ENCODE measurements around the gene RAB37. TPM values are rescaled to one million over a fixed set of nuclear protein-coding genes. Genes with fewer than 3 reads are reported as not detected.

The RAB37 gene
- total RNA-seq, 1 donor, result 0.36 TPM

- Histone ChIP-seq H3K4me1 (ENCODE audit: insufficient read depth, low read length) (peaks cover 5% of the 10 kb centered on the region), H2AFZ (ENCODE audit: low read length) (no peak overlapping the region), H3K27me3 (ENCODE audit: insufficient read depth, low read length) (peaks cover 9% of the 10 kb centered on the region), H3K9me3 (ENCODE audit: low read depth, low read length) (no peaks in the 10 kb centered on the region), H3K4me2 (ENCODE audit: insufficient read depth, low read length) (no peak overlapping the region), H4K20me1 (ENCODE audit: insufficient read depth, low read length) (no peaks in the 10 kb centered on the region), H3K27ac (ENCODE audit: low read depth, low read length) (no peak overlapping the region), H3K79me2 (ENCODE audit: insufficient read depth, low read length) (peaks cover 7% of the 10 kb centered on the region), H3K36me3 (ENCODE audit: insufficient read depth, low read length) (no peaks in the 10 kb centered on the region), H3K4me3 (ENCODE audit: insufficient read depth, low read length) (no peak overlapping the region)
- DNase-seq (ENCODE audit: insufficient read length, low spot score, missing footprints), result peak; percentile 73
- TF ChIP-seq, protein P1, sequence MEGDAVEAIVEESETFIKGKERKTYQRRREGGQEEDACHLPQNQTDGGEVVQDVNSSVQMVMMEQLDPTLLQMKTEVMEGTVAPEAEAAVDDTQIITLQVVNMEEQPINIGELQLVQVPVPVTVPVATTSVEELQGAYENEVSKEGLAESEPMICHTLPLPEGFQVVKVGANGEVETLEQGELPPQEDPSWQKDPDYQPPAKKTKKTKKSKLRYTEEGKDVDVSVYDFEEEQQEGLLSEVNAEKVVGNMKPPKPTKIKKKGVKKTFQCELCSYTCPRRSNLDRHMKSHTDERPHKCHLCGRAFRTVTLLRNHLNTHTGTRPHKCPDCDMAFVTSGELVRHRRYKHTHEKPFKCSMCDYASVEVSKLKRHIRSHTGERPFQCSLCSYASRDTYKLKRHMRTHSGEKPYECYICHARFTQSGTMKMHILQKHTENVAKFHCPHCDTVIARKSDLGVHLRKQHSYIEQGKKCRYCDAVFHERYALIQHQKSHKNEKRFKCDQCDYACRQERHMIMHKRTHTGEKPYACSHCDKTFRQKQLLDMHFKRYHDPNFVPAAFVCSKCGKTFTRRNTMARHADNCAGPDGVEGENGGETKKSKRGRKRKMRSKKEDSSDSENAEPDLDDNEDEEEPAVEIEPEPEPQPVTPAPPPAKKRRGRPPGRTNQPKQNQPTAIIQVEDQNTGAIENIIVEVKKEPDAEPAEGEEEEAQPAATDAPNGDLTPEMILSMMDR (IDR thresholded peaks at IDR 0.05; ENCODE audit: extremely low read depth, low read depth, low read length), result no peak
Observed at GRCh38 chr17:74744349-74744713, 7.3 kb downstream of the RAB37 start.

DNA sequence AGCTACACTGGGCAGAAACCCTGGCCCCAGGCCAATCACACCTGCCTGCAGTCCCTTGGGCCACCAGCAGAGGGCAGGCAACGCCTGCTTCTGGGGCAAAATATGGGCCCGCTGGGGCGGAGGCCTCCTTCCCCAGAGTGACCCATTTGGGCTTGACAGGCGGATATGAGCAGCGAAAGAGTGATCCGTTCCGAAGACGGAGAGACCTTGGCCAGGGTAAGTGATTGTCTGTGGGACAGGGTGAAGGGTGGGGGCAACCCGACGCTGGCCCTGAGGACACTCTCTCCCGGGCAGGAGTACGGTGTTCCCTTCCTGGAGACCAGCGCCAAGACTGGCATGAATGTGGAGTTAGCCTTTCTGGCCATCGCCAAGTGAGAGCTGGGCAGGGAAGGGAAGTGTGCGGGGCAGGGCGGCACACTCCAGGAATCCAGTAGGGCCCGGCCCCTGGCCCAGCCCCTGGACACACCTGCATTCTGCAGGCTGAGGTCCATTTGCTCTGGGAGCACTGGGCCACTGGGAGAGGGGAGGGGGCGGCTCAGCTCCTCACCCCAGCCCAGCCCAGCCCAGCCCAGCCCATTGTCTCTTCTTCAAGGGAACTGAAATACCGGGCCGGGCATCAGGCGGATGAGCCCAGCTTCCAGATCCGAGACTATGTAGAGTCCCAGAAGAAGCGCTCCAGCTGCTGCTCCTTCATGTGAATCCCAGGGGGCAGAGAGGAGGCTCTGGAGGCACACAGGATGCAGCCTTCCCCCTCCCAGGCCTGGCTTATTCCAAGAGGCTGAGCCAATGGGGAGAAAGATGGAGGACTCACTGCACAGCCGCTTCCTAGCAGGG is 7.9 kb downstream of the RAB37 start:
- H3K4me1 ChIP-seq (ENCODE audit: insufficient read depth, low read length), result peaks cover 9% of the 10 kb centered on the region
- peaks cover 8% of the 10 kb centered on the region for H3K27me3 ChIP-seq (ENCODE audit: insufficient read depth, low read length)
- H3K36me3 ChIP-seq (ENCODE audit: insufficient read depth, low read length), result no peaks in the 10 kb centered on the region
- peak overlapping the region; percentile 94 for H2AFZ ChIP-seq (ENCODE audit: low read length)
- TF ChIP-seq, protein P1 (IDR thresholded peaks at IDR 0.05; ENCODE audit: extremely low read depth, low read depth, low read length), result peak; percentile 99
- H3K4me3 ChIP-seq (ENCODE audit: insufficient read depth, low read length), result peak overlapping the region; percentile 57
- H3K79me2 ChIP-seq (ENCODE audit: insufficient read depth, low read length), result peaks cover 13% of the 10 kb centered on the region
- peak overlapping the region; percentile 78 for H3K4me2 ChIP-seq (ENCODE audit: insufficient read depth, low read length)
- DNase-seq (ENCODE audit: insufficient read length, low spot score, missing footprints), result peak; percentile 98
- no peak overlapping the region for H3K27ac ChIP-seq (ENCODE audit: low read depth, low read length)
- H3K9me3 ChIP-seq (ENCODE audit: low read depth, low read length), result no peaks in the 10 kb centered on the region
- peaks cover 5% of the 10 kb centered on the region for H4K20me1 ChIP-seq (ENCODE audit: insufficient read depth, low read length)

DNA sequence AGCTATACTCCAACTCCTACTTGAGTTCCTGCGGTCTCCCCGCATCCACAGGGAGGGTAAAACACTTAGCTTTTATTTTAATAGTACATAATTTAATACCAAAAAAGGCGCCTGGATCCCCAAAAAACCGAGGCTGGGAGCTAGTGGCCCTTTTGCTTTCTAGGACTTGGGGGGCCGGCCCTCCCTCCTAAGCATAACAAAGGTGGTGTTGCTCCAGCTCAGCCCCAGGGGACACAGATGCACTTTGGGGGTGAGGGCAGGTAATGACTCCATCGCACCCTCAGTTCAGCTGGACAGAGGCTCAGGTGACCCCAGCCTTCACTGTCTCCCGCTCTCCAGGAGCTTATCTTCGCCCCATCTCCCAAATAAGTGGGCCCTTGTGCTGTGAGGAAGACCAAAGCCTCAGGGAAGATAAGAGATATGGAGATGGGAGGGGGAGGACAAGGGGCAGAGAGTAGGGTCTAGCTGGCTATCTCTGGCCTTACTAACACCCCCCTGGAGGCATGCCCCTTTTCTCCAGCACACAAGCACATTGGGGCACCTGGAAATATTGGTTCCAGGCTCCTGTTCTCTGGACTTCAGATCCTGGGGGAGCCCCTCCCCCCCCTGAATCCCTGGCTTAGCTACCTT is 8.6 kb downstream of the RAB37 start:
- H3K4me1 ChIP-seq (ENCODE audit: insufficient read depth, low read length), result peaks cover 13% of the 10 kb centered on the region
- DNase-seq (ENCODE audit: insufficient read length, low spot score, missing footprints), result peak; percentile 53
- H2AFZ ChIP-seq (ENCODE audit: low read length), result no peak overlapping the region
- peaks cover 19% of the 10 kb centered on the region for H3K79me2 ChIP-seq (ENCODE audit: insufficient read depth, low read length)
- TF ChIP-seq, protein P1 (IDR thresholded peaks at IDR 0.05; ENCODE audit: extremely low read depth, low read depth, low read length), result no peak
- H3K27me3 ChIP-seq (ENCODE audit: insufficient read depth, low read length), result peaks cover 2% of the 10 kb centered on the region
- peaks cover 10% of the 10 kb centered on the region for H4K20me1 ChIP-seq (ENCODE audit: insufficient read depth, low read length)
- no peaks in the 10 kb centered on the region for H3K36me3 ChIP-seq (ENCODE audit: insufficient read depth, low read length)
- no peak overlapping the region for H3K4me2 ChIP-seq (ENCODE audit: insufficient read depth, low read length)
- H3K27ac ChIP-seq (ENCODE audit: low read depth, low read length), result no peak overlapping the region
- H3K4me3 ChIP-seq (ENCODE audit: insufficient read depth, low read length), result no peak overlapping the region
- no peaks in the 10 kb centered on the region for H3K9me3 ChIP-seq (ENCODE audit: low read depth, low read length)

- Histone ChIP-seq H3K4me3 (ENCODE audit: insufficient read depth, low read length) (no peak overlapping the region), H2AFZ (ENCODE audit: low read length) (no peak overlapping the region), H3K4me2 (ENCODE audit: insufficient read depth, low read length) (no peak overlapping the region), H3K4me1 (ENCODE audit: insufficient read depth, low read length) (peaks cover 13% of the 10 kb centered on the region), H3K79me2 (ENCODE audit: insufficient read depth, low read length) (peaks cover 26% of the 10 kb centered on the region), H3K27me3 (ENCODE audit: insufficient read depth, low read length) (no peaks in the 10 kb centered on the region), H3K9me3 (ENCODE audit: low read depth, low read length) (no peaks in the 10 kb centered on the region), H4K20me1 (ENCODE audit: insufficient read depth, low read length) (peaks cover 10% of the 10 kb centered on the region), H3K36me3 (ENCODE audit: insufficient read depth, low read length) (no peaks in the 10 kb centered on the region), H3K27ac (ENCODE audit: low read depth, low read length) (no peak overlapping the region)
- DNase-seq (ENCODE audit: insufficient read length, low spot score, missing footprints), result peak; percentile 53
- TF ChIP-seq, protein P1 (IDR thresholded peaks at IDR 0.05; ENCODE audit: extremely low read depth, low read depth, low read length), result no peak
Observed at GRCh38 chr17:74746376-74746775, 9.3 kb downstream of the RAB37 start.

Data from osteoblast (primary cell).